ENCODE measurements around the gene NTNG1. TPM values are rescaled to one million over a fixed set of nuclear protein-coding genes. Genes with fewer than 3 reads are reported as not detected.

NTNG1 gene
- total RNA-seq, 6 experiments from 2014 or later, result not detected

- intact Hi-C loops (cut with DNase I), result no loop called here
- no peaks in the 10 kb centered on the region for H3K4me1 ChIP-seq
- no peak overlapping the region for H3K4me3 ChIP-seq
- TF ChIP-seq CTCF (IDR thresholded peaks at IDR 0.05) (no peak), POLR2A (IDR thresholded peaks at IDR 0.05) (no peak)
- WGBS (ENCODE audit: insufficient coverage, low coverage, low lambda C conversion rate, missing lambda C conversion rate), result 83% methylated on average over 1 of the region's 1 CpG
- no peaks in the 10 kb centered on the region for H3K27me3 ChIP-seq
- H3K27ac ChIP-seq, result no peak overlapping the region
- no peak for DNase-seq
- H3K9me3 ChIP-seq, result no peaks in the 10 kb centered on the region
- H3K36me3 ChIP-seq, result no peaks in the 10 kb centered on the region
- ATAC-seq, result no peak
Observed at GRCh38 chr1:107264561-107264960, 123.7 kb downstream of the NTNG1 start.

GRCh38 chr1:107267489-107267888, 126.7 kb downstream of the NTNG1 start:
- H3K27me3 ChIP-seq, result no peaks in the 10 kb centered on the region
- no peak for DNase-seq
- no peaks in the 10 kb centered on the region for H3K9me3 ChIP-seq
- no peak overlapping the region for H3K4me3 ChIP-seq
- H3K27ac ChIP-seq, result no peak overlapping the region
- intact Hi-C loops (cut with DNase I), result no loop called here
- H3K36me3 ChIP-seq, result no peaks in the 10 kb centered on the region
- no peak for ATAC-seq
- WGBS (ENCODE audit: insufficient coverage, low coverage, low lambda C conversion rate, missing lambda C conversion rate), result 31% methylated on average over 3 of the region's 3 CpGs
- TF ChIP-seq POLR2A (IDR thresholded peaks at IDR 0.05), result no peak
- no peak for TF ChIP-seq CTCF (IDR thresholded peaks at IDR 0.05)
- H3K4me1 ChIP-seq, result no peaks in the 10 kb centered on the region

- WGBS (ENCODE audit: insufficient coverage, low coverage, low lambda C conversion rate, missing lambda C conversion rate), result 71% methylated on average over 4 of the region's 4 CpGs
- H3K4me3 ChIP-seq, result no peak overlapping the region
- no peaks in the 10 kb centered on the region for H3K9me3 ChIP-seq
- no peaks in the 10 kb centered on the region for H3K36me3 ChIP-seq
- no peaks in the 10 kb centered on the region for H3K27me3 ChIP-seq
- H3K4me1 ChIP-seq, result no peaks in the 10 kb centered on the region
- TF ChIP-seq POLR2A (IDR thresholded peaks at IDR 0.05), result no peak
- no peak for TF ChIP-seq CTCF (IDR thresholded peaks at IDR 0.05)
- no peak overlapping the region for H3K27ac ChIP-seq
- intact Hi-C loops (cut with DNase I), result no loop called here
- DNase-seq, result no peak
- ATAC-seq, result no peak
Observed at GRCh38 chr1:107272321-107272720, 131.5 kb downstream of the NTNG1 start.

GRCh38 chr1:107273515-107273914, 132.7 kb downstream of the NTNG1 start:
- intact Hi-C loops (cut with DNase I), result no loop called here
- H3K36me3 ChIP-seq, result no peaks in the 10 kb centered on the region
- H3K4me1 ChIP-seq, result no peaks in the 10 kb centered on the region
- H3K9me3 ChIP-seq, result no peaks in the 10 kb centered on the region
- WGBS (ENCODE audit: insufficient coverage, low coverage, low lambda C conversion rate, missing lambda C conversion rate), result 62% methylated on average over 2 of the region's 3 CpGs
- no peak overlapping the region for H3K4me3 ChIP-seq
- no peak for ATAC-seq
- no peak for DNase-seq
- TF ChIP-seq CTCF (IDR thresholded peaks at IDR 0.05), result no peak
- TF ChIP-seq POLR2A (IDR thresholded peaks at IDR 0.05), result no peak
- no peaks in the 10 kb centered on the region for H3K27me3 ChIP-seq
- no peak overlapping the region for H3K27ac ChIP-seq

- H3K27me3 ChIP-seq, result no peaks in the 10 kb centered on the region
- H3K4me3 ChIP-seq, result no peak overlapping the region
- H3K9me3 ChIP-seq, result no peaks in the 10 kb centered on the region
- no peak for ATAC-seq
- 53% methylated on average over 1 of the region's 1 CpG for WGBS (ENCODE audit: insufficient coverage, low coverage, low lambda C conversion rate, missing lambda C conversion rate)
- no peak for DNase-seq
- no peak overlapping the region for H3K27ac ChIP-seq
- intact Hi-C loops (cut with DNase I), result no loop called here
- TF ChIP-seq CTCF (IDR thresholded peaks at IDR 0.05) (no peak), POLR2A (IDR thresholded peaks at IDR 0.05) (no peak)
- no peaks in the 10 kb centered on the region for H3K4me1 ChIP-seq
- H3K36me3 ChIP-seq, result no peaks in the 10 kb centered on the region
Observed at GRCh38 chr1:107274227-107274626, 133.4 kb downstream of the NTNG1 start.

Data from right lobe of liver (tissue), 6 donors.